ENCODE measurements around the gene PIEZO2.

PIEZO2 gene

DNA sequence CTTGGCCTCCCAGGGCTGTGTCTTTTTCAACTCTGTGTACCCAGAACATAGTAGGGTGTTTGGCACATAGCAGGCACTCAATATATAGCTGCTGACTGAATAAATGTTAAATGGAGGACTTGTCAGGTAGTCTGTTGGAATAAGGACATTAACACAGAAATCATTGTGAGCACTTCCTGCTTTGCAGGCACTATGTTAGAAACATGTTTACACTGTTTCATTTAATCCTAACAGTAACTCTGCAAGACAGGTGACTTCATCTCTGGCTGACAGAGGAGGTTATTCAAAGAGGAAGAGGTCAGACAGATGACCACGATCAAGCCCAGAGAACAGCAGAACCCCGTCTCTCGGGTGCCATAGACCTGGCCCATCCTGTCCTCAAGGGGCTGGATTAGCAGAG lies 28.0 kb upstream of the PIEZO2 start:
- POLR2A ChIA-PET, result no interaction called here
- CTCF ChIA-PET, result interaction anchor here (0.6 kb wide), 3 partner anchors 77 to 446 kb away, joined by 4 read pairs; no protein-coding TSS in a partner anchor

GRCh38 chr18:11176481-11176881 lies 27.1 kb upstream of the PIEZO2 start:
- Histone ChIP-seq H3K4me1 (ENCODE audit: control insufficient read depth, insufficient read depth, low read length) (peaks cover 4% of the 10 kb centered on the region; the same call in 1 of the 2 replicates), H3K9me3 (ENCODE audit: control insufficient read depth, insufficient read depth, low read depth, low read length) (no peaks in the 10 kb centered on the region; the same call in 1 of the 2 replicates), H3K4me3 (ENCODE audit: low read depth, low read length) (no peak overlapping the region), H3K27ac (ENCODE audit: extremely low read depth, low read depth, low read length) (no peak overlapping the region), H3K36me3 (ENCODE audit: control insufficient read depth in 2 of 2, insufficient read depth in 1 of 2, low read length in 2 of 2) (no peaks in the 10 kb centered on the region)
- ChIA-PET POLR2A (no interaction called here), CTCF (interaction anchor here (0.7 kb wide), 1 partner anchor 95 kb away, joined by 3 read pairs; no protein-coding TSS in a partner anchor)
- TF ChIP-seq BCL11A (tag by site-specific recombination; IDR thresholded peaks at IDR 0.05; ENCODE audit: low read depth) (no peak), ZFHX2 (tag by site-specific recombination; conservative IDR thresholded peaks at IDR 0.05) (no peak), ZNF169 (tag by site-specific recombination; IDR thresholded peaks at IDR 0.05) (no peak), KLF10 (tag by site-specific recombination; IDR thresholded peaks at IDR 0.05) (no peak), ZNF341 (tag by site-specific recombination; IDR thresholded peaks at IDR 0.05; ENCODE audit: low read depth) (no peak), ZNF202 (tag by site-specific recombination; IDR thresholded peaks at IDR 0.05; ENCODE audit: borderline replicate concordance) (no peak), ZNF549 (tag by site-specific recombination; IDR thresholded peaks at IDR 0.05) (no peak), YY2 (tag by site-specific recombination; IDR thresholded peaks at IDR 0.05) (no peak), ZNF335 (tag by site-specific recombination; conservative IDR thresholded peaks at IDR 0.05) (no peak), ZNF664 (tag by site-specific recombination; IDR thresholded peaks at IDR 0.05) (no peak), ZNF658 (tag by site-specific recombination; IDR thresholded peaks at IDR 0.05) (no peak), ZSCAN16 (tag by site-specific recombination; IDR thresholded peaks at IDR 0.05) (no peak), ZBTB1 (tag by site-specific recombination; IDR thresholded peaks at IDR 0.05) (no peak), ZNF555 (tag by site-specific recombination; conservative IDR thresholded peaks at IDR 0.05) (no peak), ZNF596 (tag by site-specific recombination; IDR thresholded peaks at IDR 0.05) (no peak), ZNF37A (tag by site-specific recombination; IDR thresholded peaks at IDR 0.05) (no peak)

More for the DNA sequence above, 28.0 kb upstream of the PIEZO2 start:
- H3K36me3 ChIP-seq (ENCODE audit: control insufficient read depth in 2 of 2, insufficient read depth in 1 of 2, low read length in 2 of 2), result no peaks in the 10 kb centered on the region
- no peak for TF ChIP-seq ZNF777 (tag by site-specific recombination; IDR thresholded peaks at IDR 0.05; ENCODE audit: borderline replicate concordance)
- no peak for TF ChIP-seq ZNF311 (tag by site-specific recombination; IDR thresholded peaks at IDR 0.05; ENCODE audit: borderline replicate concordance)
- no peak for TF ChIP-seq ZNF280D (tag by site-specific recombination; IDR thresholded peaks at IDR 0.05)
- no peak for TF ChIP-seq ZNF670 (tag by site-specific recombination; IDR thresholded peaks at IDR 0.05; ENCODE audit: low read depth)
- TF ChIP-seq REPIN1 (tag by site-specific recombination; IDR thresholded peaks at IDR 0.05; ENCODE audit: low read depth), result no peak
- TF ChIP-seq, protein P1, sequence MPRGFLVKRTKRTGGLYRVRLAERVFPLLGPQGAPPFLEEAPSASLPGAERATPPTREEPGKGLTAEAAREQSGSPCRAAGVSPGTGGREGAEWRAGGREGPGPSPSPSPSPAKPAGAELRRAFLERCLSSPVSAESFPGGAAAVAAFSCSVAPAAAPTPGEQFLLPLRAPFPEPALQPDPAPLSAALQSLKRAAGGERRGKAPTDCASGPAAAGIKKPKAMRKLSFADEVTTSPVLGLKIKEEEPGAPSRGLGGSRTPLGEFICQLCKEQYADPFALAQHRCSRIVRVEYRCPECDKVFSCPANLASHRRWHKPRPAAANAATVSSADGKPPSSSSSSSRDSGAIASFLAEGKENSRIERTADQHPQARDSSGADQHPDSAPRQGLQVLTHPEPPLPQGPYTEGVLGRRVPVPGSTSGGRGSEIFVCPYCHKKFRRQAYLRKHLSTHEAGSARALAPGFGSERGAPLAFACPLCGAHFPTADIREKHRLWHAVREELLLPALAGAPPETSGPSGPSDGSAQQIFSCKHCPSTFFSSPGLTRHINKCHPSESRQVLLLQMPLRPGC (tag by site-specific recombination; IDR thresholded peaks at IDR 0.05), result no peak
- no peak for TF ChIP-seq YY1 (tag by site-specific recombination; IDR thresholded peaks at IDR 0.05)
- TF ChIP-seq YY2 (tag by site-specific recombination; IDR thresholded peaks at IDR 0.05), result no peak
- TF ChIP-seq TCF7L2 (IDR thresholded peaks at IDR 0.05; ENCODE audit: borderline replicate concordance, low read depth, low read length), result no peak
- TF ChIP-seq RBAK (tag by site-specific recombination; IDR thresholded peaks at IDR 0.05), result no peak
- no peak overlapping the region for H3K27ac ChIP-seq (ENCODE audit: extremely low read depth, low read depth, low read length)
- H3K4me1 ChIP-seq (ENCODE audit: control insufficient read depth, insufficient read depth, low read length), result peaks cover 4% of the 10 kb centered on the region; the same call in 1 of the 2 replicates
- H3K9me3 ChIP-seq (ENCODE audit: control insufficient read depth, insufficient read depth, low read depth, low read length), result no peaks in the 10 kb centered on the region; the same call in 1 of the 2 replicates
- H3K4me3 ChIP-seq (ENCODE audit: low read depth, low read length), result no peak overlapping the region
